HG02759 (cell line): Measurements from ENCODE around the gene CRB3.
"Not testable (repeated sequence)": the region's sequence is repeated elsewhere in the genome, so short reads cannot be mapped to it uniquely, and the experiment has no call there.

Source experiments
- ATAC-seq: cut with Tn5 transposase; IDR thresholded peaks from one replicate; pipeline ENCODE4 v1.9.1; 2021; ENCODE audit warnings: mild to moderate bottlenecking, moderate library complexity; ENCODE audit not compliant: unreplicated experiment

Gene CRB3, protein sequence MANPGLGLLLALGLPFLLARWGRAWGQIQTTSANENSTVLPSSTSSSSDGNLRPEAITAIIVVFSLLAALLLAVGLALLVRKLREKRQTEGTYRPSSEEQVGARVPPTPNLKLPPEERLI

DNA sequence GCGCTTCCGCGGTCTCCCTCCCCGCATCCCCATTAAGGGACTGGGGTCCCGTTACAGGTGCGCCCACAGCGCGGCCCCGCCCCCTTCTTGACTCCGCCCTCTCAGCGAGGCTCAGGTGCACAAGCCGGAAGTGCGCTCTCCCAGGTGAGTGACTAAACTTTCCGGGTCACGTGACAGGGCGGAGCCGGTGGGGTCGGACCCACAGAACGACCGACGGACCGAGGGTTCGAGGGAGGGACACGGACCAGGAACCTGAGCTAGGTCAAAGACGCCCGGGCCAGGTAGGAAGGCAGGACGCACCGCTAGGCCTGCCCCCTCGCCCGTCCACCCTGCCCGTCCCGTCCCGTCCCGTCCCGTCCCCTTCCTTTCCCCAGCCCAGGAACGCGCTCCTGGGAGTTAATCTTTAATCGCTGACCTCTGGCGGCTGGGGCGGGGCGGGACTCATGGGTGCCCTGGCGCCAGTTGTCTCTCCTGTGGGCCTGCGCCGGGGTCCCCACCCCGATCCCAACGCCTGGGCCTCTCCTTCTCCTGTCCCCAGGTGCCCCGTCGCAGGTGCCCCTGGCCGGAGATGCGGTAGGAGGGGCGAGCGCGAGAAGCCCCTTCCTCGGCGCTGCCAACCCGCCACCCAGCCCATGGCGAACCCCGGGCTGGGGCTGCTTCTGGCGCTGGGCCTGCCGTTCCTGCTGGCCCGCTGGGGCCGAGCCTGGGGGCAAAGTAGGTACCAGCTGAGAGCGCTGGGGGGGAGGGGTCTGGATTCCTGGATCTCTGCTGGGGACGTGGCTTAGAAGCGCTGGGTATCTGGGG lies at the start of gene CRB3:
Gene CRB3 (plus strand): TSS at position 202 of the 804 bp plus-strand sequence. CDS start 431 bp downstream, at position 633.
- ATAC-seq = no peak

GRCh38 chr19:6414793-6415590 lies 49.1 kb upstream of the CRB3 start:
- ATAC-seq = no peak

- ATAC-seq = no peak
Measured at GRCh38 chr19:6415591-6416190, 48.4 kb upstream of the CRB3 start.

GRCh38 chr19:6416658-6417405 lies 47.2 kb upstream of the CRB3 start:
- ATAC-seq = no peak

DNA sequence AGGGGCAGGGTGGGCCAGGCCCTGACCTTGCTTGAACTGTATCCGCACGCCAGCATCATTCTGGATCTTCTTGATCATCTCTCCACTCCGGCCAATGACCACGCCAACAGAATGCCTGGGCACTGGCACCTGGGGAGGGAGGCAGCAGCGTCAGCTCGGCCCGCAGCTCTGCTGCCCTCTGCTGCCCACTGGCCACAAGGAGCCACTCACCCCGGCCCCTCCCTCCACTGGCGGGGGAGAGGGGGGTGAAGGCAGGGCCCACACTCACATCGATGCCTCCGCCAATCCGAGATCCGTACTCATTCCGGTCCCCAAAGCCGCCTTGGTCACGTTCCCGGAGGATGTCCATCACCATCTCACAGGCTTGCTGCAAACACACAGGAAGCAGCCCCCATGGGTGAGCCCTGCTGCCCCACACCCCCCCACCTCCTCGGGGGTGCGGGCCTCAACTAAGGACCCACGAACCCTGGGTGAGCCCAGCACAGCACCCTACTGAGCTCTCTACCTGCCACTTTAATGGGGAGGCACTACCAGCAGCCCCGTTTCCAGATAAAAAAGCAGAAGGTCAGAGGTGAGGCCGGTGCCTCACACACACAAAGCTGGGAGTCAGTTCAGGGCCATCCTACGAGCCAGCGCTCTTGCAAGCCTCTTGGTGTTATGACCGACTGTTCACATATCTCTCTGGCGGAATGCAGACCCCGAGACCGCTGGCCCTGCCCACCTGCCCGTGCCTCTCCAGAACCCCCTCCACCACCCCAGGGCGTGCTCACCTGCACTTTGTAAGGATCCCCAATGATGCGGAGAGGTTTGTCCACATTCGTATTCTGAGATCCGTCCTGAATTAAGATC lies 46.1 kb upstream of the CRB3 start:
- ATAC-seq = no peak

GRCh38 chr19:6418562-6418932 lies 45.5 kb upstream of the CRB3 start:
- ATAC-seq = no peak

DNA sequence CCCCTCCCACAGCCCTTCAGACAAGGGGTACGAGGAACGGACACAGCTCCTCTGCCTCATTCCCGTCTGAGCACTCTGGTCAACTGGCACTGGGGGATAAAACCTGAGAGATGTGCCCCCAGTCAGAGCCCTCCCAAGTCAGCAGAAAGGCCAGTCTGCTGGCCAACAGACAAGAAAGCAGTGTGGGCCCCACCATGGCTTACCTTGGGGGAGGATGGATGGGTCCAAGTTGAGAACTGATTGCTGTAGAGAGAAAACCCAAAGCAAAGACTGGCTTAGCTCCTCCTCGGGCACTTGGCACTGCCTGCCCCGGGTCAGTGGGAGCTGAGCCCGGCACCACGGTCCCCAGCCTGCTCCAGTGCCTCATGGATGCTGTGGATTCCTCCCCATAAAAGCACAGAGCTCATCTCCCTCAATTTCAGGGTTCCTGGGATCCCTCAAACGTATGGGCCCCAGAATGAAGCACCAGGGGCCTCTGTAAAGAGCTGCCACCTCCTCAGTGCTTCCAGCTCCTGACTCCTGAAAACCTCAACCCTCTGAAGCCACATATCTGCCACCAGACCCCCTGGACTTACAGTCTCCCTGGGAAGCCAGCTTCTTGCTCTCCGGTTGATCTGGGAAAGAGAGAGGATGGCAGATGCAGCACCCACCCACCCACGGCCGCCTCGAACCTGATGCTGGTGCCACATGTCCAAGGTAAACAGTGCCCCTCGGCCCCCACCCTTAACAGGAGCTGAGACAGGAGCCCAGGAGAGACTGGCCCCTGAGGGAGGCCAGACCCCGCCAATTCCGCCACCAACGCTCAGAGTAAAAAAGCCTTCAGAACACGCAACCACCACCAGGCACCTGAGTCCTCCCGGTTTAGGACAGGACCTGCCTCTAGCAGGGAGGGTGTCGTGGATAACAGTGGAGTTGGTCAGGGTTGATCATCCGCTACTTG lies 42.7 kb upstream of the CRB3 start:
- ATAC-seq = no peak

GRCh38 chr19:6423499-6424194 lies 40.4 kb upstream of the CRB3 start:
- no peak for ATAC-seq

DNA sequence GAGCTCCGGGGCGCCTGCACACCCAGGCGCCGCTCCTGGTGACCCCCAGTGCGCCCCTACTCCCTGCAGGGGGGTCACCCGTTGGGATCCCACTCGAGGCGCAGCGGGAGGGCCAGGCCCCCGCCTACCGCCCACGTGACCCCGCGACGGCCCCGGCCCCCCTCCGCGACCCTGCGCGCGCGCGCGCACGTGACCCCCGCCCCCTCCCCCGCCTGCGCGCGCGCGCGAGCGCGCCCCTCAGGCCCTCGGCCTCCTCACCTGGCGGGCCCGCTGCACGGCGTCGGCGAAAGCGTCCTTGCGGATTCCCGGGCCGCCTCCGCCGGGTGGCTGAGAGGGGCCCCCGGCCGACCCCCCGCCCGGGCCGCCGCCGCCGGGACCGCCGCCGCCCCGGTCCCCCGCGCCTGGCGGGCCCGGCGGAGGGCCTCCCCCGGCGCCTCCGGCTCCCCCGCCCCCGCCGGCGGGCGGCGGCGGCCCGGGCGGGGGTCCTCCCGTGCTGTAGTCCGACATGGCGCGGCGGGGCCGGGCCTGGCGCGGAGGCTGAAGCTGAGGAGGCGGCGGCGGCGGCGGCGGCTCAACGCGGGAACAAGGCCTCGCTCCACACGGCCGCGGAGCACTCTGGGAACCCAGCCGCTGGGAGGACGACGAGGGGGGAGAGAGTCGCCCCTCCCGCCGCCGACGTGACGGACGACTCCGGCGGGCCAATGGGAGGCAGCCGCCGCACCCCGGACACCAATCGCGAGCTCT lies 39.7 kb upstream of the CRB3 start, which contains the start of gene KHSRP:
Gene KHSRP (minus strand): TSS at position 617 of the 744 bp plus-strand sequence. CDS start 110 bp downstream, at position 507.
- peak; percentile 1 for ATAC-seq

DNA sequence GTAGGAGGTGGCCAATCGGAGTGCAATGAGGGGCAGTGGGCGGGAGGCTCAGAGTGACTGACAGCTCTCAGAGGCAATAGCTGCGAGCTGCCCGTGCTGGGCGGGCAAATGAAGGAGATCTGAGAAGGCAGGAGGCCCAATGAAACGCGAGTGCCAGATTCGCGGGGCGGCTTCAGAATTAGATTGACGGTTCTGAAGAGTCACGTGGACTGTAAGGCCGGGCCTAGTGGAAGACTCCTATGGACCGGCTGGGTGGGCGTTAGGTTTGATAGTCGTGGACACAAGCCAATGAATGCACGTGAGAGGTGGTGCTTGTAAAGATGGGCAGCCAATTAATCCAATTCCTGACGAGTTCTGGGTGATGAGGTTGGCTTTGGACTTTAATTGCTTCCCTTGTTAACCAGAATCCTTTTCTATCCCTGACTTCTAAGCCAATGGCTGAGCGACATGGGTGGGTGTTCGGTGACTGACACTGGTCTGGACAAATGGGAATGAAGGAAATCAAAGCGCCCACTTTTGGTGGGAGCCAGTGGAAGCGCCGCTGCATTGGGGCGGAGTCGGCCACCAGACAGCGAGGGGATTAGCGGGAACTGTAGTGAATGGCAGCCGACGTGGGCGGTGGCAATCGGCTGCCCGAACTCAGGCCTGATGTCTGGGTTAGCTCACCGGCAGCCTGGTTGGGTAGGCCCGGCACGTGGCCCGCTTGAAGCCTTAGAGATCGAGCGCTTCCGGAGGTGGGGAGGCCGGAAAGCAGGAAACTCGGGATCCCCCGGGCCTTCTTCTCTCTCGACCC lies 38.9 kb upstream of the CRB3 start:
- peak; percentile 85 for ATAC-seq

DNA sequence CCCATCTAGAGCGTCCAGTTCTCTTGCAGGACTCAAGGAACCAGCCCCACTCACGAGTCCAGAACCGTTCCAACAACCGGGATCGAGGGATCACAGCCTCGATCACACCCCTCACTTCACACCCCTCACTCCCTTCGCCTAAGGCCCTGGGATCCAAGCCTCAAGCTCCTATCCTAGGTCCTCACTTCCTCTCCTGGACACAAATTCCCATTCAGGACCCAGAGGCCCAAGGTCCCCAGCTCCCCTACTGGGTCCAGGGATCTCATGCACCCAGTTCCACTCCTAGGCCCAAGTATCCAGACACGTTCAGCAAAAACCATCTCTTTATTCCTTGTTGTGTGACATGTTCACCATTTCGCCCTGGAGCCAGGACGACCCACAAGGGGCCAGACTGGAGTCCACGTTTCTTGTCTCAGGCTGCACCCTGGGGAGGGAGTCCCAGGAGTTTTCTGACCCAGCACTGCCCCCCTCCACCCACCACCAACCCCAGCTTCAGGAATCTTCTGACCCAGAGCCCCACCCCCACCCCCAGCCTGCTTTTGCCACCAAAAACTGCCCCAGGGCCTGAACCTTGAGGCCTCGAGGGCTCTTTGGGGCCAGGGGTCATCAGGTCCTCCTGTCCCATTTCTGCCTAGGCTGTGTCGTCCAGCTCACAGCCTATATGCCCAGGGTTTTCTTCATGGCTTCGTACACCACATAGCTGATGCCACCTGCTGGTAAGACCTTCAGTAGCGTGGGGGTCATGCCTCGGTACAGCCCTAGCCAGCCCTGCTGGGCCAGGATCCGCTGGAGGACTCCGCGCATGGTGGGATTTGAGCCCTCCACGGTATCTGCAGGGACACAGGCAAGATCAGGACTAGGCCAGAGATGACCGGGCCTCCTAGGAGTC lies 38.1 kb upstream of the CRB3 start:
- no peak for ATAC-seq

GRCh38 chr19:6427131-6427530 lies 36.9 kb upstream of the CRB3 start:
- ATAC-seq = no peak

- ATAC-seq = not testable (repeated sequence)
Measured at GRCh38 chr19:6428692-6429418, 35.2 kb upstream of the CRB3 start.

GRCh38 chr19:6429419-6430221 lies 34.5 kb upstream of the CRB3 start:
- no peak for ATAC-seq
